ENCODE data around the gene DRC7. TPM values are rescaled to one million over a fixed set of nuclear protein-coding genes. Genes with fewer than 3 reads are reported as not detected.

Gene DRC7
- total RNA-seq, 1 experiment from 2014 or later: 0.72 TPM

GRCh38 chr16:57651344-57652333, 43.0 kb upstream of the DRC7 start:
- Histone ChIP-seq H3K14ac (ENCODE audit: insufficient read depth, low read length) (no peak overlapping the region; the same call in 1 of the 2 replicates), H2BK15ac (ENCODE audit: low read depth, low read length) (no peak overlapping the region), H2BK20ac (ENCODE audit: low read depth, low read length, poor library complexity, severe bottlenecking) (no peak overlapping the region), H2AFZ (ENCODE audit: low read length) (no peak overlapping the region), H2AK5ac (ENCODE audit: insufficient read length, low read length) (no peak overlapping the region), H3K56ac (ENCODE audit: insufficient read length, low read depth, low read length) (no peak overlapping the region), H3K27ac (ENCODE audit: insufficient read length, low read depth, low read length) (no peak overlapping the region), H4K91ac (ENCODE audit: insufficient read length, low read depth, low read length) (no peak overlapping the region), H3K4me1 (ENCODE audit: insufficient read depth, low read length) (no peaks in the 10 kb centered on the region), H3K9ac (ENCODE audit: extremely low read depth, insufficient read length, low read length) (no peak overlapping the region), H4K5ac (ENCODE audit: insufficient read length, low read depth, low read length) (no peak overlapping the region), H3T11ph (ENCODE audit: low read length) (no peak overlapping the region), H4K8ac (replicated peaks; ENCODE audit: insufficient read length, low read depth, low read length) (no peak overlapping the region), H4K20me1 (ENCODE audit: control insufficient read depth, insufficient read depth, insufficient read length) (peaks cover 3% of the 10 kb centered on the region), H2BK120ac (ENCODE audit: low read depth, low read length, poor library complexity, severe bottlenecking) (no peak overlapping the region), H3K27me3 (ENCODE audit: insufficient read depth, low read length) (no peaks in the 10 kb centered on the region), H2BK5ac (ENCODE audit: insufficient read length, low read length) (no peak overlapping the region), H2BK12ac (ENCODE audit: insufficient read length, low read depth, low read length) (no peak overlapping the region), H3K4ac (ENCODE audit: low read depth, low read length) (no peak overlapping the region), H3K9me3 (ENCODE audit: control insufficient read depth, low read depth, low read length) (no peaks in the 10 kb centered on the region), H3K18ac (ENCODE audit: insufficient read length, low read depth, low read length) (no peak overlapping the region), H3K23ac (ENCODE audit: insufficient read length, low read depth, low read length) (no peak overlapping the region), H3K4me2 (ENCODE audit: insufficient read depth, insufficient read length, low read length) (no peak overlapping the region), H3K79me2 (ENCODE audit: insufficient read depth, low read length) (no peaks in the 10 kb centered on the region), H3K79me1 (ENCODE audit: insufficient read depth, low read depth, low read length, poor library complexity, severe bottlenecking) (no peaks in the 10 kb centered on the region), H3K23me2 (ENCODE audit: insufficient read length, low read depth, low read length, poor library complexity, severe bottlenecking) (no peaks in the 10 kb centered on the region)
- no peaks in the 10 kb centered on the region; the same call in 1 of the 2 replicates for H3K27me3 Mint-ChIP-seq (ENCODE audit: low read depth)
- no peaks in the 10 kb centered on the region for H3K36me3 Mint-ChIP-seq (ENCODE audit: insufficient read depth in 1 of 3, low read depth in 3 of 3)
- peaks cover 0 to 10% of the 10 kb centered on the region in 2 experiments; a peak in 1 of 4 replicates for H3K4me1 Mint-ChIP-seq
- H3K4me3 Mint-ChIP-seq: no peak overlapping the region
- peak overlapping the region in 2 of 3 experiments; percentile 11 to 36; a peak in 2 of 7 replicates for H3K27ac Mint-ChIP-seq
- no CpG with 5 or more reads among the region's 10 CpGs for WGBS (ENCODE audit: extremely low coverage, insufficient read length, low lambda C conversion rate)
- no peak for DNase-seq
- H3K9me3 Mint-ChIP-seq: no peaks in the 10 kb centered on the region
- no peak for TF ChIP-seq CTCF (conservative IDR thresholded peaks at IDR 0.05)
